ENCODE data around the gene FAF1.

The FAF1 gene

GRCh38 chr1:50992532-50993318 is 32.7 kb upstream of the FAF1 start:
- Histone ChIP-seq H3K27me3 (ENCODE audit: insufficient read depth, low read length) (no peaks in the 10 kb centered on the region), H3K27ac (ENCODE audit: low read depth, low read length) (no peak overlapping the region), H3K9ac (ENCODE audit: low read depth, low read length) (no peak overlapping the region), H3K9me3 (ENCODE audit: insufficient read depth, low read depth, low read length) (no peaks in the 10 kb centered on the region), H3K4me3 (ENCODE audit: low read length) (no peak overlapping the region), H3K36me3 (ENCODE audit: insufficient read depth, low read length) (no peaks in the 10 kb centered on the region), H3K4me1 (ENCODE audit: insufficient read depth, low read length) (no peaks in the 10 kb centered on the region)
- WGBS, result 95% methylated on average over 2 of the region's 3 CpGs

- 71% methylated on average over 1 of the region's 2 CpGs for WGBS
- Histone ChIP-seq H3K27me3 (ENCODE audit: insufficient read depth, low read length) (peaks cover 6% of the 10 kb centered on the region; the same call in 1 of the 2 replicates), H3K4me3 (ENCODE audit: low read length) (no peak overlapping the region), H3K9me3 (ENCODE audit: insufficient read depth, low read depth, low read length) (no peaks in the 10 kb centered on the region), H3K4me1 (ENCODE audit: insufficient read depth, low read length) (no peaks in the 10 kb centered on the region), H3K36me3 (ENCODE audit: insufficient read depth, low read length) (no peaks in the 10 kb centered on the region), H3K9ac (ENCODE audit: low read depth, low read length) (no peak overlapping the region), H3K27ac (ENCODE audit: low read depth, low read length) (no peak overlapping the region)
These were observed 29.6 kb upstream of the FAF1 start for GRCh38 chr1:50989694-50990093.

GRCh38 chr1:50986653-50987052 is 26.6 kb upstream of the FAF1 start:
- Histone ChIP-seq H3K36me3 (ENCODE audit: insufficient read depth, low read length) (no peaks in the 10 kb centered on the region), H3K27ac (ENCODE audit: low read depth, low read length) (no peak overlapping the region), H3K4me3 (ENCODE audit: low read length) (no peak overlapping the region), H3K4me1 (ENCODE audit: insufficient read depth, low read length) (no peaks in the 10 kb centered on the region), H3K27me3 (ENCODE audit: insufficient read depth, low read length) (peaks cover 36% of the 10 kb centered on the region), H3K9ac (ENCODE audit: low read depth, low read length) (no peak overlapping the region), H3K9me3 (ENCODE audit: insufficient read depth, low read depth, low read length) (no peaks in the 10 kb centered on the region)
- 76% methylated on average over 3 of the region's 4 CpGs for WGBS

GRCh38 chr1:50985094-50985493 is 25.0 kb upstream of the FAF1 start:
- Histone ChIP-seq H3K9me3 (ENCODE audit: insufficient read depth, low read depth, low read length) (no peaks in the 10 kb centered on the region), H3K4me3 (ENCODE audit: low read length) (no peak overlapping the region), H3K9ac (ENCODE audit: low read depth, low read length) (no peak overlapping the region), H3K27me3 (ENCODE audit: insufficient read depth, low read length) (peaks cover 51% of the 10 kb centered on the region), H3K36me3 (ENCODE audit: insufficient read depth, low read length) (no peaks in the 10 kb centered on the region), H3K27ac (ENCODE audit: low read depth, low read length) (no peak overlapping the region), H3K4me1 (ENCODE audit: insufficient read depth, low read length) (no peaks in the 10 kb centered on the region)
- 37% methylated on average over 1 of the region's 1 CpG for WGBS

- no peak overlapping the region for H3K4me3 ChIP-seq (ENCODE audit: low read length)
- H3K27me3 ChIP-seq (ENCODE audit: insufficient read depth, low read length), result peaks cover 69% of the 10 kb centered on the region
- H3K36me3 ChIP-seq (ENCODE audit: insufficient read depth, low read length), result no peaks in the 10 kb centered on the region
- peaks cover 7% of the 10 kb centered on the region for H3K4me1 ChIP-seq (ENCODE audit: insufficient read depth, low read length)
- H3K27ac ChIP-seq (ENCODE audit: low read depth, low read length), result no peak overlapping the region
- no peaks in the 10 kb centered on the region for H3K9me3 ChIP-seq (ENCODE audit: insufficient read depth, low read depth, low read length)
- no peak overlapping the region for H3K9ac ChIP-seq (ENCODE audit: low read depth, low read length)
- 42% methylated on average over 2 of the region's 2 CpGs for WGBS
These were observed 23.2 kb upstream of the FAF1 start for GRCh38 chr1:50983219-50983802.

- no peak overlapping the region for H3K4me3 ChIP-seq (ENCODE audit: low read length)
- peaks cover 75% of the 10 kb centered on the region for H3K27me3 ChIP-seq (ENCODE audit: insufficient read depth, low read length)
- H3K27ac ChIP-seq (ENCODE audit: low read depth, low read length), result no peak overlapping the region
- WGBS, result 79% methylated on average over 3 of the region's 3 CpGs
- H3K4me1 ChIP-seq (ENCODE audit: insufficient read depth, low read length), result peaks cover 7% of the 10 kb centered on the region
- H3K36me3 ChIP-seq (ENCODE audit: insufficient read depth, low read length), result no peaks in the 10 kb centered on the region
- H3K9ac ChIP-seq (ENCODE audit: low read depth, low read length), result no peak overlapping the region
- H3K9me3 ChIP-seq (ENCODE audit: insufficient read depth, low read depth, low read length), result no peaks in the 10 kb centered on the region
These were observed 22.5 kb upstream of the FAF1 start for GRCh38 chr1:50982611-50983010.

GRCh38 chr1:50981741-50982140 is 21.7 kb upstream of the FAF1 start:
- Histone ChIP-seq H3K9me3 (ENCODE audit: insufficient read depth, low read depth, low read length) (no peaks in the 10 kb centered on the region), H3K4me3 (ENCODE audit: low read length) (no peak overlapping the region), H3K27me3 (ENCODE audit: insufficient read depth, low read length) (peaks cover 83% of the 10 kb centered on the region), H3K4me1 (ENCODE audit: insufficient read depth, low read length) (peaks cover 14% of the 10 kb centered on the region), H3K27ac (ENCODE audit: low read depth, low read length) (no peak overlapping the region), H3K36me3 (ENCODE audit: insufficient read depth, low read length) (no peaks in the 10 kb centered on the region), H3K9ac (ENCODE audit: low read depth, low read length) (no peak overlapping the region)
- 91% methylated on average over 1 of the region's 1 CpG for WGBS

GRCh38 chr1:50980505-50980904 is 20.4 kb upstream of the FAF1 start:
- H3K4me3 ChIP-seq (ENCODE audit: low read length), result no peak overlapping the region
- no peaks in the 10 kb centered on the region for H3K9me3 ChIP-seq (ENCODE audit: insufficient read depth, low read depth, low read length)
- peaks cover 96% of the 10 kb centered on the region for H3K27me3 ChIP-seq (ENCODE audit: insufficient read depth, low read length)
- H3K9ac ChIP-seq (ENCODE audit: low read depth, low read length), result no peak overlapping the region
- H3K36me3 ChIP-seq (ENCODE audit: insufficient read depth, low read length), result no peaks in the 10 kb centered on the region
- H3K27ac ChIP-seq (ENCODE audit: low read depth, low read length), result no peak overlapping the region
- H3K4me1 ChIP-seq (ENCODE audit: insufficient read depth, low read length), result peaks cover 24% of the 10 kb centered on the region

- H3K4me3 ChIP-seq (ENCODE audit: low read length), result no peak overlapping the region
- 88% methylated on average over 1 of the region's 1 CpG for WGBS
- H3K36me3 ChIP-seq (ENCODE audit: insufficient read depth, low read length), result no peaks in the 10 kb centered on the region
- H3K9me3 ChIP-seq (ENCODE audit: insufficient read depth, low read depth, low read length), result no peaks in the 10 kb centered on the region
- peaks cover 24% of the 10 kb centered on the region for H3K4me1 ChIP-seq (ENCODE audit: insufficient read depth, low read length)
- no peak overlapping the region for H3K27ac ChIP-seq (ENCODE audit: low read depth, low read length)
- H3K27me3 ChIP-seq (ENCODE audit: insufficient read depth, low read length), result peaks cover 97% of the 10 kb centered on the region
- no peak overlapping the region for H3K9ac ChIP-seq (ENCODE audit: low read depth, low read length)
These were observed 19.9 kb upstream of the FAF1 start for GRCh38 chr1:50979937-50980336.

GRCh38 chr1:50978852-50979781 is 19.1 kb upstream of the FAF1 start:
- H3K27ac ChIP-seq (ENCODE audit: low read depth, low read length), result no peak overlapping the region
- H3K36me3 ChIP-seq (ENCODE audit: insufficient read depth, low read length), result no peaks in the 10 kb centered on the region
- H3K4me3 ChIP-seq (ENCODE audit: low read length), result peak overlapping the region; percentile 52
- H3K27me3 ChIP-seq (ENCODE audit: insufficient read depth, low read length), result peaks cover 99% of the 10 kb centered on the region
- 8% methylated on average over 8 of the region's 10 CpGs for WGBS
- H3K4me1 ChIP-seq (ENCODE audit: insufficient read depth, low read length), result peaks cover 24% of the 10 kb centered on the region
- H3K9me3 ChIP-seq (ENCODE audit: insufficient read depth, low read depth, low read length), result no peaks in the 10 kb centered on the region
- H3K9ac ChIP-seq (ENCODE audit: low read depth, low read length), result no peak overlapping the region
